ENCODE measurements around the gene RAB35.

The RAB35 gene

DNA sequence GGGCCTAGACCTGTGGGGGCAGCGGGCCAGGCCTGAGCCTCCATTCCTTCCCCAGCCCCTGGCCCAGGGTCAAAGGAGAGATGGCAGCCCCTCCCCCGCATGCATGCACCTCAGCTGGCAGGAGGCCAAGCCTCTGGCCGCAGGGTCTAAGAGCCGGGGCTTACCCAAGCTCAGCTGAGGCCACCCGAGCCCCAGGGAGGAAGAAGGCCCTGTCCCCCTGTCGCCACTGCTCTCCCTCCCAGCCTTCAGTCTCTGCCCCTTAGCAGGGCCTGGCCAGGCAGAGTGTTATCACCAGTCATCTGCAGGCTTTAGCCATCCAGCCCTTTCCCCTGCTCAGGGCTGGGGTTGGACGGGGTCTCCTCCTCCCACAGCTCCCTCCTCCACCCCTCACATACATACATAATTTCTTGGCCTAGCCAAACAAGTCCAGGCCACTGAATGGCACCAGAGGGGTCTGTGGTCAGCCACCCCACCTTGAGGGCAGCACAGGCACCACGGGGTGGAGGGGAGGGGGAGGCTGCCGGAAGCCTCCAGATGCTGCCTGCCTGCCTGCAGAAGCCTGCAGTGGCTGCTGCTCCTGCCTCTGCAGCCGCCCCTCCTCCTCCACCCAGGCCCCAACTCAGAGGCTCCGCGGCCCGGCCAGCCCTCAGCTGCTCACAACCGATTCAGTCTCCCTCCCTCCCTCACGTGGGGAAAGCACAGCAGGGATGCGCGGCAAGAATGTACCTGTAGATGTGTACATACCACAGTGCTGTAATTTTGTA, 22.8 kb downstream of the RAB35 start:
- H3K4me3 ChIP-seq, result no peak overlapping the region
- no peaks in the 10 kb centered on the region for H3K27me3 ChIP-seq
- H3K36me3 ChIP-seq, result peaks cover 35 to 70% (median 46%) of the 10 kb centered on the region in 3 donors
- TF ChIP-seq, protein P1, sequence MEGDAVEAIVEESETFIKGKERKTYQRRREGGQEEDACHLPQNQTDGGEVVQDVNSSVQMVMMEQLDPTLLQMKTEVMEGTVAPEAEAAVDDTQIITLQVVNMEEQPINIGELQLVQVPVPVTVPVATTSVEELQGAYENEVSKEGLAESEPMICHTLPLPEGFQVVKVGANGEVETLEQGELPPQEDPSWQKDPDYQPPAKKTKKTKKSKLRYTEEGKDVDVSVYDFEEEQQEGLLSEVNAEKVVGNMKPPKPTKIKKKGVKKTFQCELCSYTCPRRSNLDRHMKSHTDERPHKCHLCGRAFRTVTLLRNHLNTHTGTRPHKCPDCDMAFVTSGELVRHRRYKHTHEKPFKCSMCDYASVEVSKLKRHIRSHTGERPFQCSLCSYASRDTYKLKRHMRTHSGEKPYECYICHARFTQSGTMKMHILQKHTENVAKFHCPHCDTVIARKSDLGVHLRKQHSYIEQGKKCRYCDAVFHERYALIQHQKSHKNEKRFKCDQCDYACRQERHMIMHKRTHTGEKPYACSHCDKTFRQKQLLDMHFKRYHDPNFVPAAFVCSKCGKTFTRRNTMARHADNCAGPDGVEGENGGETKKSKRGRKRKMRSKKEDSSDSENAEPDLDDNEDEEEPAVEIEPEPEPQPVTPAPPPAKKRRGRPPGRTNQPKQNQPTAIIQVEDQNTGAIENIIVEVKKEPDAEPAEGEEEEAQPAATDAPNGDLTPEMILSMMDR (IDR thresholded peaks at IDR 0.05), result no peak
- no peaks in the 10 kb centered on the region for H3K9me3 ChIP-seq
- H3K4me1 ChIP-seq, result no peaks in the 10 kb centered on the region
- no peak overlapping the region for H3K27ac ChIP-seq
- intact Hi-C loops (cut with DNase I; ENCODE audit: low total_unique reads), result no loop called here
- DNase-seq, result no peak

DNA sequence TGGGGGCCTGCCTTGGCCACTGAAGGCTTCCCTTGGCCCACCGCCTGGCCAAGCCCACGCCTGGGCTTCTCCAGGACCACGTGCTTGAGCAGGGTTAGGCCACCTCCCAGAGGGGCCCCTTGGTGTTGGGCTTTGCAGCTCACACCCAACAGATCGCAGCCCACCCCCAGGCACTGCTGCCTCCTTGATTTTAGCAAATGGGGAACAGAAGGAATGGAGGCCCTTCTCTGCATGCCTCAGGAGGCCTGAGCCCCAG, 23.3 kb downstream of the RAB35 start:
- Histone ChIP-seq H3K27me3 (no peaks in the 10 kb centered on the region), H3K36me3 (peaks cover 30 to 65% (median 41%) of the 10 kb centered on the region in 3 donors), H3K27ac (no peak overlapping the region), H3K9me3 (no peaks in the 10 kb centered on the region), H3K4me3 (no peak overlapping the region), H3K4me1 (no peaks in the 10 kb centered on the region)
- DNase-seq, result no peak
- TF ChIP-seq, protein P1 (IDR thresholded peaks at IDR 0.05), result no peak
- intact Hi-C loops (cut with DNase I; ENCODE audit: low total_unique reads), result no loop called here

DNA sequence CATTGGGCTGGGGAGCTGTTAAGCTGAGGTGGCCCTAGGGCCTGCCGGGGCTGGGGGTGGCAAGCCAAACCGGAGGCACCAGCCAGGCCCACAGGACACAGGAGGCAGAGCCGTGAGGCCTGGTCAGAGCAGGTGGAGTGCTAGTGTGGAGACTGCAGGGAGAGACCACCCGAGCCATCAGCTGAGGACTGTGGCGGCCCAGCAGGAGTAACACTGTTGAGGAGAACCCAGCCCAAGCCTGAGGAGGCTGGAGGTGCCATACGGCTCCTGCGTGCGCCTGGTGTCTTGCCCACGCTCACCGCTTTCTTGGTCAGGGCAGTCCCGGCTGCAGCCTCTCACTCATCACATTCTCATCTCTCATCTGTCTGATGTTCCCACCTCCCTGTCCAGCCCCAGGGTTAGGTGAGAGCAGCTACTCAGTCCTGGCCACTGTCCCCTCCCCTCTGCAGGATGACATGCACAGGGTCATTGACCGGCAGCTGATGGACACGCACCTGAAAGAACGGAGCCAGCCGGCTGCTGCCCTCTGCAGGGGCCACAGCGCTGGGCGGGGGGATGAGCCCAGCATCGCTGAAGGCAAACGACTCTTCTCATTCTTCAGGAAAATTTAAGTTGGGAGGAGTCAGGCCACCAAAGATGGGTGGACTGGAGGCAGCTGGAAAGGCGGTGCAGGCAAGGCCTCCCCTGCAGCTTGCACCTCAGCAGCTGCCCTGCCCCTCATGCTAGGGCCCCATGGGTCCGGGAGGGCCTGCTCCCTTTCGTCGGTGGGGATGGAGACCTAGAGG, 23.8 kb downstream of the RAB35 start:
- H3K27me3 ChIP-seq, result no peaks in the 10 kb centered on the region
- no peaks in the 10 kb centered on the region for H3K9me3 ChIP-seq
- H3K36me3 ChIP-seq, result peaks cover 27 to 59% (median 36%) of the 10 kb centered on the region in 3 donors
- intact Hi-C loops (cut with DNase I; ENCODE audit: low total_unique reads), result no loop called here
- H3K4me3 ChIP-seq, result no peak overlapping the region
- TF ChIP-seq, protein P1 (IDR thresholded peaks at IDR 0.05), result no peak
- no peak overlapping the region for H3K27ac ChIP-seq
- no peaks in the 10 kb centered on the region for H3K4me1 ChIP-seq
- DNase-seq, result no peak

DNA sequence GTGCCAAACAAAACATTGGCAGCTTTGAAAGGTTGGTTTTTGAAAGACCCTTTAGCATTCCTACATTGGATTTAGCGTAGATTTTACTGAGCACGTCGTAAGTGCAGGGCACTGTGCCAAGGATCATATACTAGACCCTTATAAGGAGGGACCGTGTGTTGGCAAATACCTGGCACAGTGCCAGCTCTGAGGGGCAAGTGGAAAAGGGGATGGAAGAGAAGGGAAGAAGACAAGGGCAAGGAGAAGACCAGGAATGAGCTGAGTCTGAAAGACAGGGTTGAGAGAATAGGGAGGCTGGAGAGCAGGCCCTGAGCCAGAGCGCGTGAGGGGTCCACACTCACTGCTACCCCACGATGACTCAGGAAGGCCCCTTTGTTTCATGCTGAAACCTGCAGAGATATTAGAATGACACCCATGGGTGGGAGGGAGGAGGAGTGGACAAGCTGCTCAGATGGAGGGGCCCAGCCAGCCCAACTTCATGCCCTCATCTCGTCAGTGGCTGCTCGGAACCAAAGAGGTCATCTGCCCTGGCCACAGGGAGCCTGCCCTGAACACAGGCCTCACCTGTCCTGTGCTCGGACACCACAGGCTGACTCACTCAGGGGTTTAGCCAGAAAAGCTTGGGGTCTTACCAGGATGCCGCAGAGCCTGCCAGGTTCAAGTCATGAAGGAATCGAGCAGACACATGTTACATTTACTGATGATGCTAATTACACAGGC, 25.0 kb downstream of the RAB35 start:
- H3K27ac ChIP-seq, result no peak overlapping the region
- H3K4me3 ChIP-seq, result no peak overlapping the region
- H3K36me3 ChIP-seq, result peaks cover 16 to 47% (median 25%) of the 10 kb centered on the region in 3 donors
- no peak for DNase-seq
- H3K27me3 ChIP-seq, result no peaks in the 10 kb centered on the region
- intact Hi-C loops (cut with DNase I; ENCODE audit: low total_unique reads), result no loop called here
- no peaks in the 10 kb centered on the region for H3K9me3 ChIP-seq
- TF ChIP-seq, protein P1 (IDR thresholded peaks at IDR 0.05), result no peak
- peaks cover 0 to 5% (median 4%) of the 10 kb centered on the region in 4 donors for H3K4me1 ChIP-seq

DNA sequence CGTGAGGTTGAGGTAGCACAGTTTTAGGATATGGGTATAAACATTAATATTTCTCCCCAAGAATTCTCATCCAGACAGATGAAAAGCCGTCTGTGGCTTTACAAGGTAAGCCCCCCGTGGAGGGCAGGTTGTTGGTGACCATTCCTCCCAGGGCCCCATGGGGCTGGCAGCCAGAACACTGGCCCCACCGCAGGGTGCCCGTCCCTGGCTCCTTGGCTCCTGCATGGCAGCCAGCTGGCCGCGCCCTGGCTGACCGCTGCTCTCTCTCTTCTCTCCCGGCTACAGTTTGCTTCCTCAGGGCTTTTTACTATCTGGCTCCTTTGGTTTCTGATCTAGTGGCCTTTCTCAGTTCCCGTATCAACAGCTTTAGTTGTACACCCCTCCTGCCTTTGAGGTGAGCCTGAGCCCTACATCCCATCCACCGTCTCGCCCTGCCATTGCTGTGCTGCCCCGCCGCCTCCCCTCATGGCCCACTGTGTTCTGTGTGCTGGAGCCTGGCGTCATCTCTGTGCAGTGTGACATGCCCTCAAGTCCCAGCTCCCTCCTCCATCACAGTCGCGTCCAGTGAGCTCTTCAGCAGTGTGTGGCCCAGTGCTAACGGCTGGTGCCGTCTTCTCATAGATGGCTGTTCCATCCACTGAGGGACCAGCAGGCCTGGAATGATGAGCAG, 25.8 kb downstream of the RAB35 start:
- no peak for DNase-seq
- TF ChIP-seq, protein P1 (IDR thresholded peaks at IDR 0.05), result no peak
- peaks cover 0 to 9% (median 4%) of the 10 kb centered on the region in 4 donors for H3K4me1 ChIP-seq
- H3K27ac ChIP-seq, result no peak overlapping the region
- H3K9me3 ChIP-seq, result no peaks in the 10 kb centered on the region
- no peak overlapping the region for H3K4me3 ChIP-seq
- intact Hi-C loops (cut with DNase I; ENCODE audit: low total_unique reads), result no loop called here
- H3K36me3 ChIP-seq, result peaks cover 10 to 40% (median 17%) of the 10 kb centered on the region in 3 donors
- H3K27me3 ChIP-seq, result no peaks in the 10 kb centered on the region

Measured in tibial artery (tissue), 4 donors.